Measurements from ENCODE around the gene PLCL2. TPM values are rescaled to one million over a fixed set of nuclear protein-coding genes. Genes with fewer than 3 reads are reported as not detected.

The PLCL2 gene
- total RNA-seq, 1 donor from 2014 or later = 11.3 TPM

DNA sequence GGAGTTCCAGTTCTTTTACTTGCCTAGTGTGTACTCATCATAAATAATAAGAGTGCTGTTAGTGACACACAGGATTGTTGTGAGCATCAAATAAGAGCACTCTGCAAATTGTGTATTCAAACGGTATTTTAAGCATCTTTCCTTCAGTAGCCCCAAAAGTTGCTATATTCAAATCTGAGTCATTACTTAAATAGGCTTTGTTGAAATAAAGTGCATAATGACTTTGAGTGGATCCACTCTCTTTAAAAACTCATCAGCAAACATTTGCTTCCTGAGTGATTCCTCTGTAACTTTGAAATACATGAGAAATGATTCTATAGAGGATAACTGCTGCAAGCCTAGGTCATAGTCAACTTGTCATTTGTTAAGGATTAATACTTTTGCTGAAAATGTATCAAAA lies 29.3 kb upstream of the PLCL2 start:
- TF ChIP-seq, protein P1, sequence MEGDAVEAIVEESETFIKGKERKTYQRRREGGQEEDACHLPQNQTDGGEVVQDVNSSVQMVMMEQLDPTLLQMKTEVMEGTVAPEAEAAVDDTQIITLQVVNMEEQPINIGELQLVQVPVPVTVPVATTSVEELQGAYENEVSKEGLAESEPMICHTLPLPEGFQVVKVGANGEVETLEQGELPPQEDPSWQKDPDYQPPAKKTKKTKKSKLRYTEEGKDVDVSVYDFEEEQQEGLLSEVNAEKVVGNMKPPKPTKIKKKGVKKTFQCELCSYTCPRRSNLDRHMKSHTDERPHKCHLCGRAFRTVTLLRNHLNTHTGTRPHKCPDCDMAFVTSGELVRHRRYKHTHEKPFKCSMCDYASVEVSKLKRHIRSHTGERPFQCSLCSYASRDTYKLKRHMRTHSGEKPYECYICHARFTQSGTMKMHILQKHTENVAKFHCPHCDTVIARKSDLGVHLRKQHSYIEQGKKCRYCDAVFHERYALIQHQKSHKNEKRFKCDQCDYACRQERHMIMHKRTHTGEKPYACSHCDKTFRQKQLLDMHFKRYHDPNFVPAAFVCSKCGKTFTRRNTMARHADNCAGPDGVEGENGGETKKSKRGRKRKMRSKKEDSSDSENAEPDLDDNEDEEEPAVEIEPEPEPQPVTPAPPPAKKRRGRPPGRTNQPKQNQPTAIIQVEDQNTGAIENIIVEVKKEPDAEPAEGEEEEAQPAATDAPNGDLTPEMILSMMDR (IDR thresholded peaks at IDR 0.05; ENCODE audit: unreplicated experiment) = no peak
- peaks cover 2% of the 10 kb centered on the region for H3K4me1 Mint-ChIP-seq (ENCODE audit: low read depth)
- DNase-seq (ENCODE audit: low spot score, unreplicated experiment) = no peak
- H3K36me3 Mint-ChIP-seq (ENCODE audit: insufficient read depth) = no peaks in the 10 kb centered on the region
- no peak overlapping the region for H3K4me3 Mint-ChIP-seq (ENCODE audit: low read depth)
- no peaks in the 10 kb centered on the region for H3K9me3 Mint-ChIP-seq (ENCODE audit: low read depth)
- H3K27me3 Mint-ChIP-seq = no peaks in the 10 kb centered on the region
- no peak overlapping the region for H3K27ac Mint-ChIP-seq

DNA sequence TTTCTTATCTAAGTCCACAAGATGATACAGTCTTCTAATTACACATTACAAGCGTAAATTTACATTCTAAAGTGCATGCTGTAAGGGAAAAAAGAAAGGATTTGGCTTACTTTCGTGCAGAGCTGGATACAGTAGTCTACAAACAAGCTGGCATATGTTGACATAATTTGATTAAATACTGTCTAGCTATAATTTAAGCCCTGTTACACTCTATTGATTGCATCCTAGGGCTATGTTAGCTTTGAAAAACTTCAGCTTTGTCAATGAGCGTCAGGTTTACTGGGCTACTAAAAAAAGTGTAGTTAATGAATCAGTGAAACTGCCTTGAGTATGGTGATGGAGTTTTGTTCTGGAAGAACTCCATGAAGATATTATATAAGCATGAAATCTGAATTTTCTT lies 24.5 kb upstream of the PLCL2 start:
- Mint-ChIP-seq H3K4me1 (ENCODE audit: low read depth) (peaks cover 2% of the 10 kb centered on the region), H3K9me3 (ENCODE audit: low read depth) (no peaks in the 10 kb centered on the region), H3K27ac (no peak overlapping the region), H3K27me3 (no peaks in the 10 kb centered on the region), H3K4me3 (ENCODE audit: low read depth) (no peak overlapping the region), H3K36me3 (ENCODE audit: insufficient read depth) (no peaks in the 10 kb centered on the region)
- no peak for DNase-seq (ENCODE audit: low spot score, unreplicated experiment)
- TF ChIP-seq, protein P1 (IDR thresholded peaks at IDR 0.05; ENCODE audit: unreplicated experiment) = no peak

DNA sequence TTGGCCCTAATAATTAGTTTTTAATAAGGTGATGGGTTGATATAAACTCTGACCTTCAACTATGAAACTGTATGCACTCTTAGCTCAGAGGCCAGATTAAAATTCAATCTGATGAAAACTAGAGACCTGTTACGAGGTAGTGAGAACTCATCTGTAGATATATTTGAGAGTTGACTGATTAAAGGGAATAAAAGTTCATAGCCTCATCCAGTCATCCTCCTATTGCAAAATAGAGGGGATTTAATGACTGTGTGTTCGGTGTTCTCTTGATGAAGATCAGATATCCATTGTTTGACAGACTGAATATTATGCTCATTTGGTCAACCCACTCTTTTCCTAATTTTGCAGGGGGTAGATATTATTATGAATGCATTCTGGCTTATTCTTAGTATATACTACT lies 23.3 kb upstream of the PLCL2 start:
- H3K27me3 Mint-ChIP-seq = no peaks in the 10 kb centered on the region

DNA sequence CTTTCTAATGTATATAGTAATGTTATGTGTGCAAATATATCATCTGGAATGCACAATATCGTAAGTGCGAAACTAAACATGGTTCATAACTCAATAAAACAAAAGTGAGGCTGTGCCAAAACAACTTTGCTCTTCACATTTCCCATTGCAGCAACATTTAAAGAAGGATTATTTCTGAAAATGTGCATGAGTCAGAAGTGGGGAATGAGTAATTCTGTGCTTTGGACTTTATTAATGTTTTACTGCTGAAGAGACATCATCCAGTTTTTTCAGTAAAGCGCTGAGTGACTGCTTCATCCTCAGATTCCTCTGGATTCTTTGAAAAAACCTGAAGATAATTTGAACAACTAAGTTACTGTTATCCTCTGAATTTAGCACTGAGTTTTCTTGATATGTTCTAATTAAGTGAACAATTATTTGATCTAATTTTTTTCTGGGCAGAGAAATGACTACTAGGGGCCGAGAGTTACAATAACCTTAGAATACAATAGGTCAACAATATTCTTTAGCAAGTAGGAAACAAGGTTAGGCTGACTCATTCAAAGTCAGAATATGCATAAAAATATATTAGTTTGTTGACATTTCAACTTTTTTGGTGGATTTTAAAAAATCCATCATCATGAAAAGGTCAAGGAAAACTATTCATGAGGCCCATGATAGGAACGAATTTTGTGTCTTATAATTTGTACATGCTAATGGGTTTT lies 20.0 kb upstream of the PLCL2 start:
- Mint-ChIP-seq H3K9me3 (ENCODE audit: low read depth) (no peaks in the 10 kb centered on the region), H3K4me1 (ENCODE audit: low read depth) (peaks cover 2% of the 10 kb centered on the region), H3K27ac (no peak overlapping the region), H3K27me3 (no peaks in the 10 kb centered on the region), H3K4me3 (ENCODE audit: low read depth) (no peak overlapping the region), H3K36me3 (ENCODE audit: insufficient read depth) (no peaks in the 10 kb centered on the region)
- TF ChIP-seq, protein P1 (IDR thresholded peaks at IDR 0.05; ENCODE audit: unreplicated experiment) = no peak
- no peak for DNase-seq (ENCODE audit: low spot score, unreplicated experiment)

More for the DNA sequence above, 23.3 kb upstream of the PLCL2 start:
- H3K4me1 Mint-ChIP-seq (ENCODE audit: low read depth) = peaks cover 2% of the 10 kb centered on the region
- no peak overlapping the region for H3K4me3 Mint-ChIP-seq (ENCODE audit: low read depth)
- no peaks in the 10 kb centered on the region for H3K36me3 Mint-ChIP-seq (ENCODE audit: insufficient read depth)
- H3K27ac Mint-ChIP-seq = no peak overlapping the region
- H3K9me3 Mint-ChIP-seq (ENCODE audit: low read depth) = no peaks in the 10 kb centered on the region
- DNase-seq (ENCODE audit: low spot score, unreplicated experiment) = no peak
- TF ChIP-seq, protein P1 (IDR thresholded peaks at IDR 0.05; ENCODE audit: unreplicated experiment) = no peak

DNA sequence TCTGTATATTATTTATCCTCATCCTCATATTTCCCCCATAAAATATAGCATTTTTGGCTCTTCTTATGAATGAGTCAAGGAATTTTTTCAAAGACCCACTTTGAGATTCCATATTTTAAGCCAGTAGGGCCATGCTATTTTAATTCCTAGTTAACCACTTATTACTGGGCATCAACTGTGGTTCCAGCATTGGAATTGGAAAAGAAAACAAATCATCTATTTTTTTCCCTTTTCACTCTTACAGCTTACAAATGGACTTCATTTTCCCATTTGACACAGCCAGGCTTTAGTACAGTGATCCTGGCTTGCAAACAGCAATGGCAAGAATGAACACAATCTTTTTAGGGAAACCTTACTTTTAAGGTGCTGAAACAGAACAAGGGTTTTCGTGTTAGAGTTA lies 19.4 kb upstream of the PLCL2 start:
- peaks cover 2% of the 10 kb centered on the region for H3K4me1 Mint-ChIP-seq (ENCODE audit: low read depth)
- no peak for DNase-seq (ENCODE audit: low spot score, unreplicated experiment)
- no peaks in the 10 kb centered on the region for H3K9me3 Mint-ChIP-seq (ENCODE audit: low read depth)
- H3K27me3 Mint-ChIP-seq = no peaks in the 10 kb centered on the region
- TF ChIP-seq, protein P1 (IDR thresholded peaks at IDR 0.05; ENCODE audit: unreplicated experiment) = no peak
- no peak overlapping the region for H3K4me3 Mint-ChIP-seq (ENCODE audit: low read depth)
- H3K27ac Mint-ChIP-seq = no peak overlapping the region
- no peaks in the 10 kb centered on the region for H3K36me3 Mint-ChIP-seq (ENCODE audit: insufficient read depth)
